ENCODE results near the gene MED25. TPM values are rescaled to one million over a fixed set of nuclear protein-coding genes. Genes with fewer than 3 reads are reported as not detected.

The MED25 gene
- total RNA-seq, 1 experiment from 2014 or later, result 99.6 TPM

- H2AFZ ChIP-seq, result peak within 1 kb of the TSS; percentile 81
- DNase-seq, result peak; percentile 84 to 93
- POLR2A ChIA-PET (ENCODE audit: unreplicated experiment), result interaction anchor here (0.5 to 1.0 kb wide), 3 partner anchors 18 to 135 kb away, joined by 3 read pairs; partner anchors contain the start of gene AP2A1
These were observed 49.1 kb downstream of the MED25 start, which contains the start of gene PNKP for GRCh38 chr19:49866933-49867782. Gene PNKP (minus strand): TSS chr19:49867576. CDS start chr19:49867204, 372 bp downstream.

GRCh38 chr19:49869009-49869483, 51.0 kb downstream of the MED25 start:
- Histone ChIP-seq H3K4me3 (peak overlapping the region; percentile 45; the same call in 1 of the 2 replicates), H3K4me2 (peak overlapping the region; percentile 93), H3K9me2 (ENCODE audit: insufficient read depth) (no peaks in the 10 kb centered on the region), H3K27ac (no peak overlapping the region), H3F3A (ENCODE audit: insufficient read depth, low read depth) (peaks cover 63% of the 10 kb centered on the region), H3K9me3 (ENCODE audit: insufficient read depth, low read depth) (no peaks in the 10 kb centered on the region), H3K36me3 (ENCODE audit: low read depth) (peaks cover 10% of the 10 kb centered on the region), H3K79me2 (ENCODE audit: low read depth) (peaks cover 42% of the 10 kb centered on the region), H2AFZ (no peak overlapping the region), H3K4me1 (replicated peaks; ENCODE audit: insufficient read depth) (peaks cover 36% of the 10 kb centered on the region), H3K27me3 (ENCODE audit: insufficient read depth, low read depth) (no peaks in the 10 kb centered on the region), H4K20me1 (ENCODE audit: insufficient read depth) (peaks cover 32% of the 10 kb centered on the region)
- DNase-seq, result no peak
- intact Hi-C loops (cut with micrococcal nuclease; ENCODE audit: unreplicated experiment), result loop anchor here (1.0 to 5.0 kb wide), 2 partner anchors 8 to 52 kb away; partner anchors contain the start of genes AKT1S1, MED25 and TBC1D17
- no TSS peak for BruUV-seq (replicated peaks)
- TF ChIP-seq EZH2 (IDR thresholded peaks at IDR 0.05; ENCODE audit: low read depth) (no peak), CTCF (conservative IDR thresholded peaks at IDR 0.05) (no peak)
- ChIA-PET CTCF (interaction anchor here (1.0 kb wide), 1 partner anchor 118 kb away, joined by 11 read pairs; no protein-coding TSS in a partner anchor), POLR2A (ENCODE audit: unreplicated experiment) (interaction anchor here (0.5 to 1.2 kb wide), 14 partner anchors 19 to 1382 kb away, joined by 3 to 20 read pairs (median 5); partner anchors contain the start of genes ALDH16A1, AP2A1, PTOV1 and RRAS)

More at GRCh38 chr19:49866933-49867782, 49.1 kb downstream of the MED25 start, which contains the start of gene PNKP:
- TF ChIP-seq CTCF (conservative IDR thresholded peaks at IDR 0.05), result no peak
- TF ChIP-seq EZH2 (IDR thresholded peaks at IDR 0.05; ENCODE audit: low read depth), result no peak
- intact Hi-C loops (cut with micrococcal nuclease; ENCODE audit: unreplicated experiment), result loop anchor here (5.0 kb wide), 1 partner anchor 50 kb away; the partner anchor contains the start of gene MED25
- Histone ChIP-seq H3K4me3 (peak within 1 kb of the TSS; percentile 92), H3K27me3 (ENCODE audit: insufficient read depth, low read depth) (no peaks in the 10 kb centered on the region), H3K79me2 (ENCODE audit: low read depth) (peaks cover 44% of the 10 kb centered on the region), H3K27ac (peak within 1 kb of the TSS; percentile 75), H3F3A (ENCODE audit: insufficient read depth, low read depth) (peaks cover 66% of the 10 kb centered on the region), H3K4me2 (peak within 1 kb of the TSS; percentile 93), H3K4me1 (replicated peaks; ENCODE audit: insufficient read depth) (peaks cover 36% of the 10 kb centered on the region), H3K36me3 (ENCODE audit: low read depth) (peaks cover 13% of the 10 kb centered on the region), H3K9me2 (ENCODE audit: insufficient read depth) (no peaks in the 10 kb centered on the region), H4K20me1 (ENCODE audit: insufficient read depth) (peaks cover 40% of the 10 kb centered on the region), H3K9me3 (ENCODE audit: insufficient read depth, low read depth) (no peaks in the 10 kb centered on the region)
- CTCF ChIA-PET, result interaction anchor here (0.6 kb wide), 1 partner anchor 189 kb away, joined by 10 read pairs; no protein-coding TSS in a partner anchor
- BruUV-seq (replicated peaks), result no TSS peak
